Hepatocyte (in vitro differentiated cells): ENCODE results near the gene AUTS2.

ENCODE experiments used
- CTCF ChIP-seq: fragments of 200-600 bp; sonication (generic); IDR thresholded peaks from 2 replicates; pipeline ENCODE4 v1.5.1; 2016; ENCODE audit warnings: antibody characterized with exemption, mild to moderate bottlenecking; ENCODE audit not compliant: poor library complexity
- EZH2 ChIP-seq: fragments of 200-600 bp; sonication (generic); IDR thresholded peaks from 2 replicates; pipeline ENCODE4 v1.6.1; 2016; ENCODE audit warnings: antibody characterized with exemption, mild to moderate bottlenecking, borderline replicate concordance
- EZH2phosphoT487 ChIP-seq: fragments of 200-600 bp; sonication (generic); IDR thresholded peaks from one replicate; pipeline ENCODE4 v1.6.1; 2018; ENCODE audit warnings: antibody characterized with exemption, mild to moderate bottlenecking, low read depth, moderate library complexity; ENCODE audit not compliant: unreplicated experiment, severe bottlenecking

DNA sequence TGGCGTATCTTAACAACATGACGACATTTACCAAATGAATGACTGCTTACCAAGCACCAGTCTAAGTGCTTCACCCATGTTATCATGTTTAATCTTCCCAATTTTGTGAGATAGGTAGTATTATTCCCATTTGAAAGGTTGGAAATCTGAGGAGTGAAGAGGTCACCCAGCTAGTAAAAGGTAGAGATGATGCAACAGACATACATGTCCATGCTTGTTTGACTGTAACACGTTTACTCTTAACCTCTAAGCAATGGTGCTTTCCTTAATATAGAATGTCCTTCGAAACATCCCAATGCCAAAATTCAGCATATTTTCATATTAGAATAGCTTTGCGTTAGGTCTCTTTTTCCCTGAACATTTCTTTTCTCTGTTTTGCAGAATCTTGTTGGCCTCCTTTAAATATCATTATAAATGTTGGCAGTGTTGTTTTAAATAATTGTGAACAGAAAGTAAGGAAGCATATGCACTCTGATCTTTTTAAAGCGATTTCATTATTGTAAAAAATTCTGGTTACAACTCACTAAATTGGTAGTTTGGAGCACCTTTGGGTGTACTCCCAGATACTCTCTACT, 722.8 kb downstream of the AUTS2 start:
- TF ChIP-seq EZH2phosphoT487, result no peak
- TF ChIP-seq EZH2, result no peak
- no peak for TF ChIP-seq CTCF
